ENCODE results near the gene CRISPLD2. TPM values are rescaled to one million over a fixed set of nuclear protein-coding genes. Genes with fewer than 3 reads are reported as not detected.

Gene CRISPLD2
- total and polyA plus RNA-seq, 9 of the 15 experiments (the other 6 are each of a cell fraction or from before 2014, with no cell fraction given), result 0.03 to 0.24 (median 0.04) TPM; not detected in 4

GRCh38 chr16:84822990-84823389, 3.2 kb downstream of the CRISPLD2 start:
- Histone ChIP-seq H3K4me3 (no peak overlapping the region), H2AFZ (ENCODE audit: low read depth, low read length) (no peak overlapping the region), H3K4me1 (replicated peaks in 1 of 2; ENCODE audit: control insufficient read depth in 2 of 2, insufficient read depth in 2 of 2, low read length in 2 of 2) (peaks cover 8 to 12% of the 10 kb centered on the region in 2 experiments; a peak in 2 of 5 replicates), H3K9me3 (replicated peaks; ENCODE audit: control insufficient read depth, insufficient read depth, low read depth, low read length) (no peaks in the 10 kb centered on the region), H3K79me2 (ENCODE audit: control insufficient read depth, insufficient read depth, low read length) (no peaks in the 10 kb centered on the region), H3K27me3 (ENCODE audit: control insufficient read depth in 2 of 2, insufficient read depth in 2 of 2, low read length in 2 of 2) (peaks cover 44 to 71% of the 10 kb centered on the region in 2 experiments), H4K20me1 (replicated peaks; ENCODE audit: control insufficient read depth, insufficient read depth, low read length) (peaks cover 14% of the 10 kb centered on the region; the same call in 1 of the 2 replicates), H3K9me1 (ENCODE audit: control insufficient read depth, insufficient read depth, low read length) (no peaks in the 10 kb centered on the region), H3K36me3 (ENCODE audit: control insufficient read depth, insufficient read depth, low read length) (no peaks in the 10 kb centered on the region), H3K9ac (ENCODE audit: insufficient read depth in 1 of 2, low read depth in 2 of 2, low read length in 2 of 2) (no peak overlapping the region), H3K4me2 (ENCODE audit: insufficient read depth, low read length) (no peak overlapping the region), H3K27ac (ENCODE audit: extremely low read depth, low read depth, low read length) (no peak overlapping the region)
- ChIA-PET CTCF (ENCODE audit: low intra/inter-chr PET ratio) (no interaction called here), POLR2A (no interaction called here)
- WGBS (ENCODE audit: insufficient coverage, low coverage, missing lambda C conversion rate), result 30% methylated on average over 6 of the region's 6 CpGs
- no TSS peak for BruUV-seq (replicated peaks)
- ATAC-seq, result no peak
- intact Hi-C loops (cut with micrococcal nuclease), result no loop called here
- in situ Hi-C loops (cut with MboI), result no loop called here
- FAIRE-seq, result no peak
- DNase-seq (ENCODE audit: extremely low read depth in 1 of 4, low spot score in 3 of 4), result no peak
- TF ChIP-seq SLC30A9 (CRISPR knock-in tag; IDR thresholded peaks at IDR 0.05) (no peak), POLR2H (tag; IDR thresholded peaks at IDR 0.05; ENCODE audit: low read depth) (no peak), ZNF212 (CRISPR knock-in tag; IDR thresholded peaks at IDR 0.05) (no peak), HDGF (IDR thresholded peaks at IDR 0.05) (no peak), ZNF224 (CRISPR knock-in tag; IDR thresholded peaks at IDR 0.05) (no peak), ZNF551 (CRISPR knock-in tag; IDR thresholded peaks at IDR 0.05) (no peak), CBX1 (IDR thresholded peaks at IDR 0.05; ENCODE audit: low read depth) (no peak), CAMTA2 (CRISPR knock-in tag; conservative IDR thresholded peaks at IDR 0.05) (no peak), SAFB2 (IDR thresholded peaks at IDR 0.05; ENCODE audit: borderline replicate concordance, low read depth, low read length, severe bottlenecking) (no peak), RBM25 (IDR thresholded peaks at IDR 0.05; ENCODE audit: low read depth, low read length, severe bottlenecking) (peak; percentile 53), MBD2 (IDR thresholded peaks at IDR 0.05; ENCODE audit: borderline replicate concordance, low read depth) (no peak), HDAC2 (IDR thresholded peaks at IDR 0.05) (no peak), CREB1 (IDR thresholded peaks at IDR 0.05) (no peak), CREB1 (CRISPR knock-in tag; IDR thresholded peaks at IDR 0.05) (no peak), POLR2AphosphoS2 (IDR thresholded peaks at IDR 0.05; ENCODE audit: low read length) (no peak), KDM1A (IDR thresholded peaks at IDR 0.05) (0 out of 4 replicates have a peak, but pooled peaks of 1 of the 2 experiments have one; percentile 12), ZNF764 (CRISPR knock-in tag; IDR thresholded peaks at IDR 0.05; ENCODE audit: low read depth) (no peak), MCM3 (IDR thresholded peaks at IDR 0.05) (no peak), TCF3 (CRISPR knock-in tag; IDR thresholded peaks at IDR 0.05) (no peak), RFX7 (CRISPR knock-in tag; IDR thresholded peaks at IDR 0.05) (no peak), ZNF146 (CRISPR knock-in tag; IDR thresholded peaks at IDR 0.05; ENCODE audit: unreplicated experiment) (peak; percentile 97)
- TF ChIP-seq, protein P1, sequence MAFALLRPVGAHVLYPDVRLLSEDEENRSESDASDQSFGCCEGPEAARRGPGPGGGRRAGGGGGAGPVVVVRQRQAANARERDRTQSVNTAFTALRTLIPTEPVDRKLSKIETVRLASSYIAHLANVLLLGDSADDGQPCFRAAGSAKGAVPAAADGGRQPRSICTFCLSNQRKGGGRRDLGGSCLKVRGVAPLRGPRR (CRISPR knock-in tag; IDR thresholded peaks at IDR 0.05), result no peak
